B cell (primary cell): ENCODE measurements around the gene SRCAP.

Experiments
- CTCF ChIP-seq: fragments of 200-600 bp; IDR thresholded peaks from one replicate; pipeline ENCODE4 v1.8.0; 2022; ENCODE audit warnings: antibody characterized with exemption, mild to moderate bottlenecking
- EZH2 ChIP-seq: IDR thresholded peaks from 2 replicates; pipeline ENCODE4 v1.6.1; 2012; ENCODE audit warnings: borderline replicate concordance, low read depth, mild to moderate bottlenecking, moderate library complexity, low read length; ENCODE audit not compliant: insufficient read depth, poor library complexity, severe bottlenecking

GRCh38 chr16:30728321-30728720 lies 29.4 kb downstream of the SRCAP start:
- TF ChIP-seq CTCF (no peak), EZH2 (no peak)
